ENCODE measurements around the gene TLR9.
A peak's percentile ranks its signal among the peaks of the same experiment; 100 is the strongest.
"Not testable (repeated sequence)": the region's sequence is repeated elsewhere in the genome, so short reads cannot be mapped to it uniquely, and the experiment has no call there.

The TLR9 gene

GRCh38 chr3:52225452-52226228 lies at the start of gene TLR9:
Gene TLR9 (minus strand): TSS chr3:52225645. CDS start chr3:52225529, 116 bp downstream.
- no peak for DNase-seq

GRCh38 chr3:52274781-52275180 lies 49.3 kb upstream of the TLR9 start:
- not testable (repeated sequence) for DNase-seq

GRCh38 chr3:52272831-52273230 lies 47.4 kb upstream of the TLR9 start:
- no peak for DNase-seq

- not testable (repeated sequence) for DNase-seq
These were observed 46.7 kb upstream of the TLR9 start for GRCh38 chr3:52272172-52272571.

- no peak for DNase-seq
These were observed 44.9 kb upstream of the TLR9 start for GRCh38 chr3:52270252-52270754.

- DNase-seq: no peak
These were observed 44.3 kb upstream of the TLR9 start for GRCh38 chr3:52269776-52270175.

- no peak for DNase-seq
These were observed 42.6 kb upstream of the TLR9 start for GRCh38 chr3:52268036-52268435.

GRCh38 chr3:52265387-52265786 lies 39.9 kb upstream of the TLR9 start:
- DNase-seq: no peak

- DNase-seq: no peak
These were observed 37.0 kb upstream of the TLR9 start for GRCh38 chr3:52262447-52262846.

- DNase-seq: no peak
These were observed 34.0 kb upstream of the TLR9 start for GRCh38 chr3:52259448-52259847.

- no peak for DNase-seq
These were observed 33.6 kb upstream of the TLR9 start for GRCh38 chr3:52259035-52259434.

GRCh38 chr3:52257911-52258310 lies 32.5 kb upstream of the TLR9 start:
- no peak for DNase-seq

- no peak for DNase-seq
These were observed 31.2 kb upstream of the TLR9 start for GRCh38 chr3:52256622-52257021.

GRCh38 chr3:52256159-52256558 lies 30.7 kb upstream of the TLR9 start:
- DNase-seq: no peak

GRCh38 chr3:52254608-52255007 lies 29.2 kb upstream of the TLR9 start:
- DNase-seq: no peak

GRCh38 chr3:52253314-52254304 lies 28.2 kb upstream of the TLR9 start:
- DNase-seq: peak; percentile 67

- DNase-seq: no peak
These were observed 24.7 kb upstream of the TLR9 start for GRCh38 chr3:52250122-52250521.

GRCh38 chr3:52249683-52250082 lies 24.2 kb upstream of the TLR9 start:
- no peak for DNase-seq

GRCh38 chr3:52248816-52249547 lies 23.5 kb upstream of the TLR9 start:
- DNase-seq: no peak

- DNase-seq: peak; percentile 6
These were observed 22.7 kb upstream of the TLR9 start for GRCh38 chr3:52248165-52248541.

- DNase-seq: peak; percentile 7
These were observed 22.1 kb upstream of the TLR9 start for GRCh38 chr3:52247409-52248164.

All from activated CD4-positive, alpha-beta T cell treated with anti-CD3 and anti-CD28 coated beads for 1 hour (primary cell).